ENCODE results near the gene WDR41.
A peak's percentile ranks its signal among the peaks of the same experiment; 100 is the strongest.
"Not testable (repeated sequence)": the region's sequence is repeated elsewhere in the genome, so short reads cannot be mapped to it uniquely, and the experiment has no call there.

WDR41 gene

GRCh38 chr5:77491783-77492652 is at the start of gene WDR41:
Gene WDR41, minus strand, starts transcription at chr5:77492316. Its CDS starts 96 bp downstream, at chr5:77492220.
- DNase-seq (ENCODE audit: low spot score), result peak; percentile 95

GRCh38 chr5:77531297-77531696 is 39.2 kb upstream of the WDR41 start:
- no peak for DNase-seq (ENCODE audit: low spot score)

- no peak for DNase-seq (ENCODE audit: low spot score)
Measured at GRCh38 chr5:77518304-77518703, 26.2 kb upstream of the WDR41 start.

GRCh38 chr5:77514457-77514856 is 22.3 kb upstream of the WDR41 start:
- no peak for DNase-seq (ENCODE audit: low spot score)

- DNase-seq (ENCODE audit: low spot score), result no peak
Measured at GRCh38 chr5:77513321-77513720, 21.2 kb upstream of the WDR41 start.

- DNase-seq (ENCODE audit: low spot score), result not testable (repeated sequence)
Measured at GRCh38 chr5:77501132-77501531, 9.0 kb upstream of the WDR41 start.

GRCh38 chr5:77499973-77500372 is 7.9 kb upstream of the WDR41 start:
- no peak for DNase-seq (ENCODE audit: low spot score)

GRCh38 chr5:77499441-77499840 is 7.3 kb upstream of the WDR41 start:
- no peak for DNase-seq (ENCODE audit: low spot score)

GRCh38 chr5:77498952-77499351 is 6.8 kb upstream of the WDR41 start:
- no peak for DNase-seq (ENCODE audit: low spot score)

GRCh38 chr5:77494935-77495334 is 2.8 kb upstream of the WDR41 start:
- DNase-seq (ENCODE audit: low spot score), result no peak

- no peak for DNase-seq (ENCODE audit: low spot score)
Measured at GRCh38 chr5:77492653-77493000, 511 bp upstream of the WDR41 start.

GRCh38 chr5:77490741-77491344 is 1.3 kb downstream of the WDR41 start:
- DNase-seq (ENCODE audit: low spot score), result peak; percentile 18

- no peak for DNase-seq (ENCODE audit: low spot score)
Measured at GRCh38 chr5:77486344-77486962, 5.7 kb downstream of the WDR41 start.

GRCh38 chr5:77483682-77484081 is 8.4 kb downstream of the WDR41 start:
- DNase-seq (ENCODE audit: low spot score), result no peak

- DNase-seq (ENCODE audit: low spot score), result not testable (repeated sequence)
Measured at GRCh38 chr5:77475041-77475440, 17.1 kb downstream of the WDR41 start.

GRCh38 chr5:77468875-77469274 is 23.2 kb downstream of the WDR41 start:
- not testable (repeated sequence) for DNase-seq (ENCODE audit: low spot score)

- DNase-seq (ENCODE audit: low spot score), result no peak
Measured at GRCh38 chr5:77463905-77464304, 28.2 kb downstream of the WDR41 start.

- no peak for DNase-seq (ENCODE audit: low spot score)
Measured at GRCh38 chr5:77461287-77461686, 30.8 kb downstream of the WDR41 start.

GRCh38 chr5:77454123-77454522 is 38.0 kb downstream of the WDR41 start:
- no peak for DNase-seq (ENCODE audit: low spot score)

- DNase-seq (ENCODE audit: low spot score), result no peak
Measured at GRCh38 chr5:77452351-77452750, 39.8 kb downstream of the WDR41 start.

GRCh38 chr5:77449981-77450380 is 42.1 kb downstream of the WDR41 start:
- DNase-seq (ENCODE audit: low spot score), result no peak

- DNase-seq (ENCODE audit: low spot score), result no peak
Measured at GRCh38 chr5:77449277-77449676, 42.8 kb downstream of the WDR41 start.

GRCh38 chr5:77448831-77449230 is 43.3 kb downstream of the WDR41 start:
- no peak for DNase-seq (ENCODE audit: low spot score)

Measured in kidney tubule cell (primary cell).